K562 (cell line): ENCODE data around the gene AP2A2. TPM values are rescaled to one million over a fixed set of nuclear protein-coding genes. Genes with fewer than 3 reads are reported as not detected.
A peak's percentile ranks its signal among the peaks of the same experiment; 100 is the strongest.

Experiments
- ATAC-seq: fragments of 200-7000 bp; cut with Tn5 transposase; 3 replicates; pipeline ENCODE4 v1.9.1; 2020; ENCODE audit warnings: moderate library complexity
- BruUV-seq: library from RNA; stranded (reverse); fragments of 400-500 nt; replicated peaks from 2 replicates; lab custom pipeline; 2021; lab: Mats Ljungman, UMichigan
- CTCF ChIA-PET: fragments of 300-600 bp; formaldehyde crosslinking; extraction: SDS; loops from one replicate; lab custom pipeline; 2021; ENCODE audit warnings: low intra/inter-chr PET ratio; lab: Yijun Ruan, JAX
- POLR2A ChIA-PET: fragments of 300-600, 350-650 bp; sonication (Branson Sonifier 250); formaldehyde crosslinking; extraction: SDS; loops from one replicate; lab custom pipeline; 2021; ENCODE audit warnings: antibody characterized with exemption, inconsistent platforms; lab: Yijun Ruan, JAX
- DNase-seq, 4 experiments: peaks; one replicate each; pipeline versions ENCODE4 v3.0.0 to v3.0.0-alpha.2; 2011 to 2018; ENCODE audit warnings: low spot score in 3 of 4, mixed read lengths in 3 of 4; ENCODE audit errors: extremely low read depth in 1 of 4
- FAIRE-seq: peaks from 2 replicates; lab custom pipeline; 2011; peaks lifted over from hg19 to GRCh38; lab: Jason Lieb, UNC
- H2AFZ ChIP-seq: 2 replicates; pipeline ENCODE4 v1.6.0; 2011; ENCODE audit warnings: low read depth, low read length, control low read depth, inconsistent platforms
- H3K27ac ChIP-seq: fragments of 200-600 bp; 3 replicates; pipeline ENCODE4 v1.8.0; 2011; ENCODE audit warnings: low read depth, mild to moderate bottlenecking, control low read depth, inconsistent platforms, low read length, moderate library complexity, mixed read lengths; ENCODE audit errors: extremely low read depth
- H3K27me3 ChIP-seq, 2 experiments: fragments of 300-600 bp in 1 of 2; 2 replicates in 1 of 2; 3 replicates in 1 of 2; pipeline versions ENCODE4 v1.6.0 to v1.8.0; 2011; ENCODE audit warnings: inconsistent platforms in 2 of 2, low read length in 2 of 2, mild to moderate bottlenecking in 1 of 2, mixed read lengths in 1 of 2, moderate library complexity in 1 of 2; ENCODE audit not compliant: control insufficient read depth in 2 of 2, insufficient read depth in 2 of 2
- H3K36me3 ChIP-seq: fragments of 300-600 bp; 3 replicates; pipeline ENCODE4 v1.8.0; 2011; ENCODE audit warnings: mild to moderate bottlenecking, low read length, inconsistent platforms; ENCODE audit not compliant: control insufficient read depth, insufficient read depth
- H3K4me1 ChIP-seq, 2 experiments: fragments of 200-600 bp in 1 of 2; replicated peaks in 1 of 2; 2 replicates in 1 of 2; 3 replicates in 1 of 2; pipeline versions ENCODE4 v1.5.1 to v1.8.0; 2011; ENCODE audit warnings: inconsistent platforms in 2 of 2, low read length in 2 of 2, mild to moderate bottlenecking in 1 of 2, mixed read lengths in 1 of 2, moderate library complexity in 1 of 2; ENCODE audit not compliant: control insufficient read depth in 2 of 2, insufficient read depth in 2 of 2
- H3K4me2 ChIP-seq: 2 replicates; pipeline ENCODE4 v1.6.1; 2011; ENCODE audit warnings: low read length, control low read depth, inconsistent platforms, mixed read lengths; ENCODE audit not compliant: insufficient read depth
- H3K4me3 ChIP-seq: fragments of 200-600 bp; sonication (generic), shearing (Covaris generic); 2 replicates; pipeline ENCODE4 v1.5.1; 2016; ENCODE audit warnings: control low read depth, inconsistent platforms
- H3K79me2 ChIP-seq: fragments of 200-600 bp; 3 replicates; pipeline ENCODE4 v1.8.0; 2011; ENCODE audit warnings: low read length, inconsistent platforms; ENCODE audit not compliant: control insufficient read depth, insufficient read depth
- H3K9ac ChIP-seq, 2 experiments: 2 replicates each; pipeline versions ENCODE4 v1.6.0 to v1.6.1; 2011; ENCODE audit warnings: low read depth in 2 of 2, low read length in 2 of 2, control low read depth in 1 of 2, inconsistent platforms in 1 of 2, mild to moderate bottlenecking in 1 of 2, mixed read lengths in 1 of 2; ENCODE audit not compliant: insufficient read depth in 1 of 2
- H3K9me1 ChIP-seq: one replicate; pipeline ENCODE4 v1.6.0; 2011; ENCODE audit warnings: inconsistent platforms, mild to moderate bottlenecking, low read length, moderate library complexity; ENCODE audit not compliant: control insufficient read depth, insufficient read depth
- H3K9me3 ChIP-seq: replicated peaks from 2 replicates; pipeline ENCODE4 v1.5.1; 2011; ENCODE audit warnings: low read depth, low read length, inconsistent platforms; ENCODE audit not compliant: control insufficient read depth, insufficient read depth
- H4K20me1 ChIP-seq: replicated peaks from 2 replicates; pipeline ENCODE4 v1.6.1; 2011; ENCODE audit warnings: low read length, inconsistent platforms, mixed read lengths; ENCODE audit not compliant: control insufficient read depth, insufficient read depth
- EGR1 ChIP-seq: fragments of 450-650 bp; conservative IDR thresholded peaks from 2 replicates; pipeline ENCODE4 v1.6.1; 2017; ENCODE audit warnings: mild to moderate bottlenecking
- EP400 ChIP-seq: fragments of 450-650 bp; IDR thresholded peaks from 2 replicates; pipeline ENCODE4 v1.6.1; 2017; ENCODE audit warnings: antibody characterized with exemption, mild to moderate bottlenecking, moderate library complexity
- KAT7 ChIP-seq: sonication (generic); formaldehyde crosslinking; IDR thresholded peaks from 2 replicates; pipeline ENCODE4 v1.8.0; 2022; ENCODE audit warnings: missing genetic modification reagents, mild to moderate bottlenecking, borderline replicate concordance
- LARP7 ChIP-seq: fragments of 450-650 bp; IDR thresholded peaks from 2 replicates; pipeline ENCODE4 v1.6.1; 2016
- MIER1 ChIP-seq: fragments of 450-650 bp; IDR thresholded peaks from 2 replicates; pipeline ENCODE4 v1.6.1; 2016; ENCODE audit warnings: antibody characterized with exemption, mild to moderate bottlenecking, low read depth
- MLLT1 ChIP-seq, 2 experiments: fragments of 450-650 bp; IDR thresholded peaks; 2 replicates each; pipeline ENCODE4 v1.6.1; 2016
- OTX1 ChIP-seq: fragments of 450-650 bp; formaldehyde crosslinking; IDR thresholded peaks from 2 replicates; pipeline ENCODE4 v1.4.0; 2022; ENCODE audit warnings: mild to moderate bottlenecking
- POLR2A ChIP-seq: fragments of 450-650 bp; conservative IDR thresholded peaks from 2 replicates; pipeline ENCODE4 v1.6.1; 2016
- SAFB ChIP-seq: fragments of 200-400 bp; formaldehyde crosslinking; IDR thresholded peaks from 2 replicates; pipeline ENCODE4 v1.6.1; 2017; ENCODE audit warnings: low read depth, low read length, borderline replicate concordance
- TEAD4 ChIP-seq, 2 experiments: sonication (generic) in 1 of 2; formaldehyde crosslinking in 1 of 2; IDR thresholded peaks; 2 replicates each; pipeline versions ENCODE4 v1.6.1 to v1.8.0; 2012 to 2022; ENCODE audit warnings: borderline replicate concordance in 1 of 2, inconsistent platforms in 1 of 2, low read length in 1 of 2, mild to moderate bottlenecking in 1 of 2, missing genetic modification reagents in 1 of 2
- TGIF2 ChIP-seq: sonication (generic); formaldehyde crosslinking; IDR thresholded peaks from 2 replicates; pipeline ENCODE4 v1.8.1; 2022; ENCODE audit warnings: mild to moderate bottlenecking, missing genetic modification reagents, moderate library complexity
- THRA ChIP-seq: fragments of 450-650 bp; IDR thresholded peaks from 2 replicates; pipeline ENCODE4 v1.6.1; 2017; ENCODE audit warnings: mild to moderate bottlenecking, moderate library complexity
- ZBTB1 ChIP-seq: sonication (generic); formaldehyde crosslinking; IDR thresholded peaks from 2 replicates; pipeline ENCODE4 v1.8.1; 2023; ENCODE audit warnings: missing genetic modification reagents, low read depth, mild to moderate bottlenecking, borderline replicate concordance
- ZFP91 ChIP-seq: sonication (generic); formaldehyde crosslinking; IDR thresholded peaks from 2 replicates; pipeline ENCODE4 v1.8.0; 2022; ENCODE audit warnings: mild to moderate bottlenecking, missing genetic modification reagents
- ZNF282 ChIP-seq: sonication (generic); formaldehyde crosslinking; IDR thresholded peaks from 2 replicates; pipeline ENCODE4 v1.8.1; 2023; ENCODE audit warnings: missing genetic modification reagents
- ZNF766 ChIP-seq: fragments of 200-800 bp; sonication (Bioruptor generic); conservative IDR thresholded peaks from 2 replicates; pipeline ENCODE4 v1.6.1; 2016; ENCODE audit warnings: missing genetic modification characterization, missing compliant biosample characterization
- WGBS: fragments of 100-300 bp; shearing (Covaris generic); methylation state at CpG from one replicate; pipeline ENCODE4 v1.1.6; 2016; ENCODE audit warnings: low coverage, mixed read lengths; ENCODE audit not compliant: insufficient coverage; ENCODE audit errors: missing lambda C conversion rate; 5-methylcytosine and 5-hydroxymethylcytosine counted together
- in situ Hi-C: fragments of 300-500 bp; cut with MboI; formaldehyde crosslinking; loops from 4 replicates; pipeline ENCODE4 v1.15.0; 2018; ENCODE audit warnings: inconsistent platforms, mixed read lengths
- intact Hi-C: fragments of 100-400 bp; cut with micrococcal nuclease; formaldehyde crosslinking; loops from 2 replicates; pipeline ENCODE4 v1.14.2; 2022
- polyA plus RNA-seq, 8 experiments: library from polyadenylated mRNA; depleted of rRNA in 4 of 8; stranded (reverse) in 5 of 8; unstranded in 3 of 8; fragments of >200 nt; fragmentation: Nextera tagmentation in 2 of 8; fragmentation: Illumina TruSeq in 1 of 8; extraction: Ambion mirVana in 2 of 8; extraction: Trizol in 1 of 8; gene quantifications; 2 replicates each; pipeline versions ENCODE4 v1.2.1 to v1.2.3, GENCODE V29; 2011 to 2014; ENCODE audit warnings: inconsistent platforms in 1 of 8, missing spikeins in 1 of 8
- total RNA-seq, 7 experiments: library from RNA; depleted of rRNA in 6 of 7; stranded (reverse); fragments of >200 nt in 6 of 7; fragmentation: Illumina TruSeq in 2 of 7; extraction: Trizol in 2 of 7; gene quantifications; 2 replicates each; pipeline versions ENCODE4 v1.2.1 to v1.2.3, GENCODE V29; 2011 to 2021; ENCODE audit warnings: low replicate concordance in 1 of 7

Gene AP2A2
- total and polyA plus RNA-seq, 9 of the 15 experiments (the other 6 are each of a cell fraction or from before 2014, with no cell fraction given): 0.69 to 41.7 (median 15.2) TPM

GRCh38 chr11:910044-910588 lies 15.6 kb upstream of the AP2A2 start:
- peak in 1 of 4 experiments; percentile 37 for DNase-seq
- Histone ChIP-seq H3K4me1 (peaks cover 35 to 57% of the 10 kb centered on the region in 2 experiments), H3K4me3 (peak overlapping the region; percentile 100), H3K4me2 (peak overlapping the region; percentile 91), H3K9me3 (no peaks in the 10 kb centered on the region), H4K20me1 (peaks cover 15% of the 10 kb centered on the region; the same call in 1 of the 2 replicates), H3K79me2 (peaks cover 40% of the 10 kb centered on the region), H3K36me3 (peaks cover 38% of the 10 kb centered on the region; the same call in 2 of the 3 replicates), H3K27ac (peak overlapping the region; percentile 93), H2AFZ (peak overlapping the region; percentile 88), H3K27me3 (no peaks in the 10 kb centered on the region), H3K9me1 (no peaks in the 10 kb centered on the region), H3K9ac (peak overlapping the region; percentile 78 to 97)
- POLR2A ChIA-PET: interaction anchor here (0.6 to 1.0 kb wide), 3 partner anchors 38 to 862 kb away, joined by 3 to 4 read pairs (median 3); no protein-coding TSS in a partner anchor
- ATAC-seq: peak; percentile 38
- in situ Hi-C loops: no loop called here
- CTCF ChIA-PET: no interaction called here
- no peak for FAIRE-seq
- 3% methylated on average over 10 of the region's 38 CpGs for WGBS
- TSS peak; percentile 68 for BruUV-seq
- intact Hi-C loops: loop anchor here (10.0 kb wide), 1 partner anchor 65 kb away; the partner anchor contains the start of genes POLR2L and TSPAN4
- TF ChIP-seq LARP7 (peak; percentile 77; the same call in 1 of the 2 replicates), KAT7 (CRISPR knock-in tag) (peak; percentile 71; the same call in 1 of the 2 replicates), TEAD4 (IDR thresholded peaks at IDR 0.05; ENCODE audit: low read length) (0 out of 2 replicates have a peak, but pooled peaks have one; percentile 20), TEAD4 (CRISPR knock-in tag; IDR thresholded peaks at IDR 0.05; ENCODE audit: borderline replicate concordance) (no peak), MIER1 (0 out of 2 replicates have a peak, but pooled peaks have one; percentile 21), EGR1 (peak; percentile 98; the same call in 1 of the 2 replicates), OTX1 (CRISPR knock-in tag) (peak; percentile 77; the same call in 1 of the 2 replicates), ZFP91 (CRISPR knock-in tag) (no peak), ZBTB1 (peak; percentile 48), ZNF766 (CRISPR knock-in tag) (no peak), ZNF282 (CRISPR knock-in tag) (0 out of 2 replicates have a peak, but pooled peaks have one; percentile 44), THRA (no peak), EP400 (peak; percentile 36; the same call in 1 of the 2 replicates), SAFB (peak; percentile 42; the same call in 1 of the 2 replicates), TGIF2 (0 out of 2 replicates have a peak, but pooled peaks have one; percentile 18), POLR2A (no peak), MLLT1 (IDR thresholded peaks at IDR 0.05) (peak in 1 of 2 experiments; percentile 48; a peak in 1 of 4 replicates)
